ENCODE data around the gene KRTAP4-9.
"Not testable (repeated sequence)": the region's sequence is repeated elsewhere in the genome, so short reads cannot be mapped to it uniquely, and the experiment has no call there.

The KRTAP4-9 gene

GRCh38 chr17:41098481-41098880 is 6.7 kb upstream of the KRTAP4-9 start:
- DNase-seq (ENCODE audit: low read depth): no peak
- TF ChIP-seq CTCF (IDR thresholded peaks at IDR 0.05; ENCODE audit: control insufficient read depth, insufficient read depth, low read depth, low read length, missing control alignments): no peak
- H3K4me3 ChIP-seq (ENCODE audit: control insufficient read depth, low read depth, low read length): no peak overlapping the region

DNA sequence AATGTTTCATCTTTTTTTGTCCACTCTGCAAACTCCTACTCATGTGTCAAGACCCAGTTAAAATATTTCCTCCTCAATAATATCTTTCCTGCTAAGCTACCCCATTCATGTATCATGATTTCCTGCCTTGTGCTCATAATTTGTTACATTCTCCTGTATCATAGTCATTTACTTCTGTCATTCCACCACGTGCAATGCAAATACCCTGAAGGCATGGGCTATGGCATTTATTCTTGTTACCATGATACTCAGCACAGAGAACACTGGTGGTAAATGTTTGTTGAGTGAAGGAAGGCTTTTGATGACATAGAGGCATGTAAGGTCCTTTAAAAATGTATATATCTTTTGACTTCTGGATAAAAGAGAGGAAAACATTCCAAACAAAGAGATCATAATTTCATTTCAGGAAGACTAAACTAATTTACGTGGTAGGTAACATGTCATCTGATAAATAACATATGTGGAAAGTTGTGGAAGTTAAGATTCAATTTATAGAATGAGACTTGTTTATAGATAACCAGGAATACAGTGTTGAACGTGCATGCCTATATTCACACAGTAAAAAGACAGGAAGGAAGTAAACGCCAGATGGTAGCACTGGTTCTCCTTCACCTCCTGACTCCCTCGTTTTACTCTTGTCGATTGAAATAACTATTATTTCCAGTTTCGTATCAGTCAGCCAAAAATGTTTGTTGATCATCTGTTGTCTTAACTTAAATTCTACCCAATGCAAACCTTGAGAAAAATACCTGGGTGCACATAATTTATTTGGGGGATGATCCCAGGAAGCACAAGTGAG is 5.3 kb upstream of the KRTAP4-9 start:
- DNase-seq (ENCODE audit: low read depth): peak; percentile 55
- H3K4me3 ChIP-seq (ENCODE audit: control insufficient read depth, low read depth, low read length): not testable (repeated sequence)

- DNase-seq (ENCODE audit: low read depth): no peak
- H3K4me3 ChIP-seq (ENCODE audit: control insufficient read depth, low read depth, low read length): peak within 1 kb of the TSS; percentile 12
- TF ChIP-seq CTCF (IDR thresholded peaks at IDR 0.05; ENCODE audit: control insufficient read depth, insufficient read depth, low read depth, low read length, missing control alignments): no peak
Observed at GRCh38 chr17:41101586-41102259, 3.5 kb upstream of the KRTAP4-9 start, which contains the start of gene KRTAP4-16. TSS of gene KRTAP4-16 (minus strand) at chr17:41102209. CDS start at chr17:41102209, 0 bp downstream.

- no peak for DNase-seq (ENCODE audit: low read depth)
- no peak for TF ChIP-seq CTCF (IDR thresholded peaks at IDR 0.05; ENCODE audit: control insufficient read depth, insufficient read depth, low read depth, low read length, missing control alignments)
- no peak overlapping the region for H3K4me3 ChIP-seq (ENCODE audit: control insufficient read depth, low read depth, low read length)
Observed at GRCh38 chr17:41103896-41104295, 1.3 kb upstream of the KRTAP4-9 start.

DNA sequence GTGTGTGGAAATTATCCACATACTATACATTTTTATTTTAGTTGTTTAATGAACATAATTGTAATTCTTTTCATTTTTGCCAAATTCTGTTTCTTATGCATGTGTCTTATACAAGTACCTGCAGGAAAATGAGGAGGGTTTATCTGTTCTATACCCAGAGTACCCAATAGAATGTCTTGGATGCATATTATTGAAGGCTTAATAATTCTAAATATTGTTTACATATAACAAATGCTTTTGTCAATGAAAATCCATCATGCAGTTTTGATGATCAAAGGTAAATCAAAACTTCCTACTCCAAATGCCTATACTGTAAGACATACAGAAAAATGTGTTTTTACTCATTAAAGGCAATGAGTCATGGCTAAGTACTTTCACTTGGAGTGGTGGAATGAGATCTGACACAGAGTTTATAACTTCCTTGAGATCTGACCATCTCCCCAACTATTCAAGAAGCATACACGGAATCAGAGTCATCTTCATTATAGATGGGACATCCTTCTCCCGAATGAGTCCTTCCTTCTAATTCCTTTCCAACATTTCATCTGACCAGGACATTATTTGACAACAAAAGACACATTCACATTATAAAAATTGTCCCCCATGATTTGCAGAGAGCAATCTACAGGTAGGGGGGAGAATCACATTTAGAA is 677 bp upstream of the KRTAP4-9 start:
- DNase-seq (ENCODE audit: low read depth); H3K4me3 ChIP-seq (ENCODE audit: control insufficient read depth, low read depth, low read length): not testable (repeated sequence)

- no peak for DNase-seq (ENCODE audit: low read depth)
- TF ChIP-seq CTCF (IDR thresholded peaks at IDR 0.05; ENCODE audit: control insufficient read depth, insufficient read depth, low read depth, low read length, missing control alignments): no peak
- H3K4me3 ChIP-seq (ENCODE audit: control insufficient read depth, low read depth, low read length): no peak overlapping the region
Observed at GRCh38 chr17:41107941-41108450, 2.8 kb downstream of the KRTAP4-9 start.

GRCh38 chr17:41108728-41109386 is 3.7 kb downstream of the KRTAP4-9 start:
- not testable (repeated sequence) for DNase-seq (ENCODE audit: low read depth); H3K4me3 ChIP-seq (ENCODE audit: control insufficient read depth, low read depth, low read length)
